A204.1 (cell line): ENCODE results near the gene ARF1.
"Not testable (repeated sequence)": the region's sequence is repeated elsewhere in the genome, so short reads cannot be mapped to it uniquely, and the experiment has no call there.

ENCODE experiments used
- FAIRE-seq: peaks from 2 replicates; lab custom pipeline; 2012; peaks lifted over from hg19 to GRCh38; lab: Jason Lieb, UNC

Gene ARF1

GRCh38 chr1:228102791-228103620 is 20.5 kb downstream of the ARF1 start, which contains the start of gene C1orf35:
TSS of gene C1orf35 (minus strand) at chr1:228103325. CDS start at chr1:228103227, 98 bp downstream.
- FAIRE-seq: no peak

GRCh38 chr1:228104526-228105269 is 22.2 kb downstream of the ARF1 start:
- no peak for FAIRE-seq

- FAIRE-seq: no peak
These were observed 22.9 kb downstream of the ARF1 start for GRCh38 chr1:228105270-228105995.

- FAIRE-seq: no peak
These were observed 23.7 kb downstream of the ARF1 start for GRCh38 chr1:228105996-228106799.

- no peak for FAIRE-seq
These were observed 24.2 kb downstream of the ARF1 start for GRCh38 chr1:228106800-228107054.

- FAIRE-seq: no peak
These were observed 25.1 kb downstream of the ARF1 start for GRCh38 chr1:228107636-228108035.

GRCh38 chr1:228108055-228108690 is 25.7 kb downstream of the ARF1 start:
- FAIRE-seq: no peak

- no peak for FAIRE-seq
These were observed 26.2 kb downstream of the ARF1 start for GRCh38 chr1:228108742-228109072.

GRCh38 chr1:228109073-228109961 is 26.8 kb downstream of the ARF1 start, which contains the start of gene MRPL55:
TSS of gene MRPL55 (minus strand) at chr1:228109299. CDS start at chr1:228108260, 1,039 bp downstream.
- peak; percentile 92 for FAIRE-seq

GRCh38 chr1:228109962-228110488 is 27.5 kb downstream of the ARF1 start:
- no peak for FAIRE-seq

GRCh38 chr1:228110556-228110955 is 28.0 kb downstream of the ARF1 start:
- FAIRE-seq: no peak

- not testable (repeated sequence) for FAIRE-seq
These were observed 28.8 kb downstream of the ARF1 start for GRCh38 chr1:228111315-228111714.

GRCh38 chr1:228112167-228112566 is 29.7 kb downstream of the ARF1 start:
- no peak for FAIRE-seq

- no peak for FAIRE-seq
These were observed 30.1 kb downstream of the ARF1 start for GRCh38 chr1:228112617-228113016.

GRCh38 chr1:228114827-228115226 is 32.3 kb downstream of the ARF1 start:
- no peak for FAIRE-seq

GRCh38 chr1:228117335-228117734 is 34.8 kb downstream of the ARF1 start:
- FAIRE-seq: no peak

- FAIRE-seq: no peak
These were observed 35.5 kb downstream of the ARF1 start for GRCh38 chr1:228118040-228118439.

GRCh38 chr1:228120351-228120750 is 37.8 kb downstream of the ARF1 start:
- no peak for FAIRE-seq

- FAIRE-seq: no peak
These were observed 38.5 kb downstream of the ARF1 start for GRCh38 chr1:228120857-228121489.

GRCh38 chr1:228122921-228123441 is 40.5 kb downstream of the ARF1 start:
- FAIRE-seq: no peak
